ENCODE data around the gene TEX54.

TEX54 gene

DNA sequence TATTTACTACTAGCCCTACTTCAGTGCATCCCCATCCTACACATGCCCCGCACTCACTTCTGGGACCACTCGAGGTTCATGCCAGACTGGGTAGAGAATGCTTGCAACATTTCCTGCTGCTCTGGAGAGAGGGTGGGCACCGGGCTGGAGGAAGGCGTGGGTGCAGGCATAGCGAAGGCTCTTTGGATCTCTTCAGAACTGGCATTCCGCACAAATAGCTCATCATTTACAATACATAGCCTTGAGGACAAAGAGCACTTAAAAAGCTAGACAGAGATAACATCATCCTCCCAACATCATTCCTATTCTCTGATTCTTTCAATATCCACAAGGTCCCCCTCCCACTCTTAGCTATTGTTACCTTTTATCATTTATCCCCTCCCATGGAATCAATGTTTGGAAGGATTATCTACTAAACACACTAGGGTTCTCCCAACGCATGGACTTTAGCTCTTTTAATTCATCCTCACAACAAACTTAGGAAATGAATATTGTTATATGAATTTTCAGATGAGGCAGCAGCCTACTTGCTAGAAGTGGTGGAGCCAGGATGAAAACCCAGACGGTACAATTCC is 38.4 kb downstream of the TEX54 start:
- no peaks in the 10 kb centered on the region for H3K9me3 Mint-ChIP-seq
- DNase-seq, result no peak
- peaks cover 28% of the 10 kb centered on the region for H3K4me1 Mint-ChIP-seq
- no peak overlapping the region for H3K27ac Mint-ChIP-seq
- no peak overlapping the region for H3K4me3 Mint-ChIP-seq
- TF ChIP-seq, protein P1, sequence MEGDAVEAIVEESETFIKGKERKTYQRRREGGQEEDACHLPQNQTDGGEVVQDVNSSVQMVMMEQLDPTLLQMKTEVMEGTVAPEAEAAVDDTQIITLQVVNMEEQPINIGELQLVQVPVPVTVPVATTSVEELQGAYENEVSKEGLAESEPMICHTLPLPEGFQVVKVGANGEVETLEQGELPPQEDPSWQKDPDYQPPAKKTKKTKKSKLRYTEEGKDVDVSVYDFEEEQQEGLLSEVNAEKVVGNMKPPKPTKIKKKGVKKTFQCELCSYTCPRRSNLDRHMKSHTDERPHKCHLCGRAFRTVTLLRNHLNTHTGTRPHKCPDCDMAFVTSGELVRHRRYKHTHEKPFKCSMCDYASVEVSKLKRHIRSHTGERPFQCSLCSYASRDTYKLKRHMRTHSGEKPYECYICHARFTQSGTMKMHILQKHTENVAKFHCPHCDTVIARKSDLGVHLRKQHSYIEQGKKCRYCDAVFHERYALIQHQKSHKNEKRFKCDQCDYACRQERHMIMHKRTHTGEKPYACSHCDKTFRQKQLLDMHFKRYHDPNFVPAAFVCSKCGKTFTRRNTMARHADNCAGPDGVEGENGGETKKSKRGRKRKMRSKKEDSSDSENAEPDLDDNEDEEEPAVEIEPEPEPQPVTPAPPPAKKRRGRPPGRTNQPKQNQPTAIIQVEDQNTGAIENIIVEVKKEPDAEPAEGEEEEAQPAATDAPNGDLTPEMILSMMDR (IDR thresholded peaks at IDR 0.05), result no peak
- peaks cover 8% of the 10 kb centered on the region for H3K27me3 Mint-ChIP-seq (ENCODE audit: low read depth, poor library complexity)
- peaks cover 78% of the 10 kb centered on the region for H3K36me3 Mint-ChIP-seq (ENCODE audit: low read depth)

DNA sequence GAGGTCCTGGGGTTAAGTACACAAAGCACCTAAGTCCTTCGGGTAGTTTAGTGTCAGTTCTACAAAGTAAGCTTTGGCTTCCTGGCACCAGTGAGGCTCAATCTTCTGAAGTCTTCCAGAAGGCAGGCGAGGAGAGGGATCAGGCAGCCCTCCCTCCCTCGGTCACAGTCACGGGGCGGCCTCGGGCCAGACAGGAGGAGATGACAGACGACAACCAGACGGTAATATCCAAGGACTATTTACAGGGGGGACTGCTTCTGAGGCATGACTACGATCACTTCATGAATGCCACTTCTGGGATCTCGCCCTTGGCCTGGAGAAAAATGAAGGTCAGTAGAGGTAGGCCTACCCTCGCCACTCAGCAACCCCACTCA is 40.5 kb downstream of the TEX54 start:
- TF ChIP-seq, protein P1 (IDR thresholded peaks at IDR 0.05), result no peak
- H3K36me3 Mint-ChIP-seq (ENCODE audit: low read depth), result peaks cover 66% of the 10 kb centered on the region
- peak overlapping the region; percentile 97 for H3K27ac Mint-ChIP-seq
- H3K4me3 Mint-ChIP-seq, result peak overlapping the region; percentile 92
- peaks cover 3% of the 10 kb centered on the region for H3K27me3 Mint-ChIP-seq (ENCODE audit: low read depth, poor library complexity)
- DNase-seq, result peak; percentile 39
- H3K9me3 Mint-ChIP-seq, result no peaks in the 10 kb centered on the region
- peaks cover 44% of the 10 kb centered on the region for H3K4me1 Mint-ChIP-seq

- DNase-seq, result peak; percentile 89
- H3K27ac Mint-ChIP-seq, result peak within 1 kb of the TSS; percentile 97
- TF ChIP-seq, protein P1 (IDR thresholded peaks at IDR 0.05), result no peak
- no peaks in the 10 kb centered on the region for H3K27me3 Mint-ChIP-seq (ENCODE audit: low read depth, poor library complexity)
- peaks cover 44% of the 10 kb centered on the region for H3K4me1 Mint-ChIP-seq
- peaks cover 62% of the 10 kb centered on the region for H3K36me3 Mint-ChIP-seq (ENCODE audit: low read depth)
- H3K4me3 Mint-ChIP-seq, result peak within 1 kb of the TSS; percentile 92
- no peaks in the 10 kb centered on the region for H3K9me3 Mint-ChIP-seq
Measured at GRCh38 chr11:62791501-62792201, 41.0 kb downstream of the TEX54 start, which contains the start of gene TMEM223. Gene TMEM223, minus strand, starts transcription at chr11:62792006. Its CDS starts 12 bp downstream, at chr11:62791994.

DNA sequence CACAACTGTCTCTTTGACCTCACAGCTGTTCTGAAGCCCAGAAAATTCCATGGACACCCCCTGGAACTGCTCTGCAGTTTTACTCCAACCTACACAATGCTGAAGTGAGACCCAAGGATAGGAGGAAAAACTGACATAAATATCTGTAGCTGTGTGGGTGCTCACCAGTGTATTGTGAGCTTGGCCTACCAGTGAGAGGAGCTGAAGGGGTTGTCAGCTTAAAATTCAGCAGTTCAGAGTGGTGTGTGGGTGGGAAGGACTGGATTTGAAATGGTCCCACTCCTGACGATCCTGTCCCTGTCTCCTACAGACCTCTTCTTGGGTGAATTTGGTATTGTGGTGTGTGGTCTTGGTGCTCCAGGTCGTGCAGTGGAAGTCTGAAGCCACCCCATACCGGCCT is 43.1 kb downstream of the TEX54 start:
- DNase-seq, result no peak
- TF ChIP-seq, protein P1 (IDR thresholded peaks at IDR 0.05), result no peak
- peaks cover 46% of the 10 kb centered on the region for H3K36me3 Mint-ChIP-seq (ENCODE audit: low read depth)
- peaks cover 48% of the 10 kb centered on the region for H3K4me1 Mint-ChIP-seq
- H3K27ac Mint-ChIP-seq, result peak overlapping the region; percentile 92
- peak overlapping the region; percentile 92 for H3K4me3 Mint-ChIP-seq
- no peaks in the 10 kb centered on the region for H3K9me3 Mint-ChIP-seq
- H3K27me3 Mint-ChIP-seq (ENCODE audit: low read depth, poor library complexity), result no peaks in the 10 kb centered on the region

GRCh38 chr11:62788991-62789390 is 43.6 kb downstream of the TEX54 start:
- DNase-seq, result no peak
- Mint-ChIP-seq H3K36me3 (ENCODE audit: low read depth) (peaks cover 42% of the 10 kb centered on the region), H3K27me3 (ENCODE audit: low read depth, poor library complexity) (peaks cover 2% of the 10 kb centered on the region), H3K9me3 (no peaks in the 10 kb centered on the region), H3K27ac (peak overlapping the region; percentile 68), H3K4me3 (peak overlapping the region; percentile 92), H3K4me1 (peaks cover 48% of the 10 kb centered on the region)
- TF ChIP-seq, protein P1 (IDR thresholded peaks at IDR 0.05), result no peak

Data from nephron progenitor cell (in vitro differentiated cells).